ENCODE measurements around the gene RASA3.
A peak's percentile ranks its signal among the peaks of the same experiment; 100 is the strongest.
"Not testable (repeated sequence)": the region's sequence is repeated elsewhere in the genome, so short reads cannot be mapped to it uniquely, and the experiment has no call there.

Gene RASA3

GRCh38 chr13:113996081-113996911 is 136.1 kb downstream of the RASA3 start:
- no peak for DNase-seq (ENCODE audit: low spot score)
- H3K9me3 Mint-ChIP-seq = peaks cover 4% of the 10 kb centered on the region
- no peaks in the 10 kb centered on the region for H3K4me1 Mint-ChIP-seq (ENCODE audit: low read depth)
- peaks cover 31% of the 10 kb centered on the region for H3K36me3 Mint-ChIP-seq (ENCODE audit: low read depth)
- H3K27ac Mint-ChIP-seq = no peak overlapping the region
- H3K27me3 Mint-ChIP-seq (ENCODE audit: low read depth) = no peaks in the 10 kb centered on the region
- no peak overlapping the region for H3K4me3 Mint-ChIP-seq

DNA sequence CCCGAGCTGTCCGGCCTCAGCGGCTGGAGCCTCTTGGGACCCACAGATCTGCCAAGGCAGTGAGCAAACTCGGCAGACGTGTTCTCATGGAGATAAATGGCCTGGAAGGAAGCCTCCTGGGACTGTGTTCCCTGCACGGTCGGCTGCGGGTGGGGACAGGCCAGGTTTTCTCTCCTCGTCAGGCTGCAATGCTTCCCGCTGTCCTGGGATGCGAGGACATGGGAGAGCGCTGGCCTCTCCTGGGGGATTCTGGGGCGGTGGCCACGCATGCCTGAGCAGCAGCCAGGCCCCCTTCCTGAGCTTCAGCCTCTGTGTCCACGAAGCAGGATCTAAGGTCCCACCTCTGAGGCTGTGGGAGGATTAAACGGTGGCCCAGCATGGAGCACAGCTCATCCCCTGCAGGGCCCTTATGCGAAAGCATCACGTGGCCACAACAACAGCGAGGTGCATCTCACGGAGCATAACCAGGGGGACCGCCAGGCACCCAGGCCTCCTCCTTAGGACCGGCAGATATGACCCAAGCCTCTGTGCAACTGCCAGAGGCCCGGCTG is 137.3 kb downstream of the RASA3 start:
- DNase-seq (ENCODE audit: low spot score) = no peak
- Mint-ChIP-seq H3K36me3 (ENCODE audit: low read depth) (peaks cover 39% of the 10 kb centered on the region), H3K27ac (no peak overlapping the region), H3K4me3 (no peak overlapping the region), H3K9me3 (peaks cover 4% of the 10 kb centered on the region), H3K27me3 (ENCODE audit: low read depth) (no peaks in the 10 kb centered on the region), H3K4me1 (ENCODE audit: low read depth) (no peaks in the 10 kb centered on the region)

- H3K27ac Mint-ChIP-seq = no peak overlapping the region
- H3K4me1 Mint-ChIP-seq (ENCODE audit: low read depth) = no peaks in the 10 kb centered on the region
- H3K9me3 Mint-ChIP-seq = peaks cover 4% of the 10 kb centered on the region
- H3K4me3 Mint-ChIP-seq = no peak overlapping the region
- DNase-seq (ENCODE audit: low spot score) = no peak
- H3K36me3 Mint-ChIP-seq (ENCODE audit: low read depth) = peaks cover 46% of the 10 kb centered on the region
- no peaks in the 10 kb centered on the region for H3K27me3 Mint-ChIP-seq (ENCODE audit: low read depth)
Observed at GRCh38 chr13:113992276-113993005, 140.0 kb downstream of the RASA3 start.

- no peaks in the 10 kb centered on the region for H3K4me1 Mint-ChIP-seq (ENCODE audit: low read depth)
- no peak overlapping the region for H3K4me3 Mint-ChIP-seq
- no peak for DNase-seq (ENCODE audit: low spot score)
- H3K27ac Mint-ChIP-seq = no peak overlapping the region
- peaks cover 44% of the 10 kb centered on the region for H3K36me3 Mint-ChIP-seq (ENCODE audit: low read depth)
- peaks cover 4% of the 10 kb centered on the region for H3K9me3 Mint-ChIP-seq
- H3K27me3 Mint-ChIP-seq (ENCODE audit: low read depth) = no peaks in the 10 kb centered on the region
Observed at GRCh38 chr13:113991676-113992179, 140.7 kb downstream of the RASA3 start.

- Mint-ChIP-seq H3K27me3 (ENCODE audit: low read depth) (no peaks in the 10 kb centered on the region), H3K4me3 (no peak overlapping the region), H3K4me1 (ENCODE audit: low read depth) (no peaks in the 10 kb centered on the region), H3K36me3 (ENCODE audit: low read depth) (peaks cover 44% of the 10 kb centered on the region), H3K9me3 (peaks cover 4% of the 10 kb centered on the region), H3K27ac (no peak overlapping the region)
- no peak for DNase-seq (ENCODE audit: low spot score)
Observed at GRCh38 chr13:113991191-113991669, 141.2 kb downstream of the RASA3 start.

DNA sequence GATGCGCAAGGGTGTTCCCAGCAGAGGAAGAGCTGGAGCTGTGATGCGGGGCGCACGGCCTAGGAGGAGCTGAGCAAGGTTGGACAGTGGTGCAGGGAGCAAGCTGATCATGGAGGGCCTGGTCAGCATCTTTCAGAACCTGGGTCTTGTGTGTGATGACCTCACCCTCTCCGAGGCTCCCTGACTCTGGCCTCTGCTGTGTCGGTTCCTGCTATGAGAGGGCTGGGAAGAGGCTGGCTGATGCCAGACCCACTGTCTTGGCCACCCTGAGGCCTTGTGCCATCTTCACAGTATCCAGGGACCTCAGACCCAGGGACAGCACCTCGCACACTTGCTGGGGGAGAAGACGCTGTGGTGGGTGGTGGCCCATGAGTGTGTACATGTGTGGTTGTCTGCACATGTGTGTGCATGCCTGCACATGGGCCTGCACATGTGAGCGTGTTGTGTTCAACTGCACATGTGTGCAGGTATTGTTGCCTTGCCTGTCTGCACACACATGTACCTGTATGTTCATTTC is 142.0 kb downstream of the RASA3 start:
- DNase-seq (ENCODE audit: low spot score) = no peak
- H3K27ac Mint-ChIP-seq = no peak overlapping the region
- H3K9me3 Mint-ChIP-seq = peaks cover 4% of the 10 kb centered on the region
- H3K4me3 Mint-ChIP-seq = no peak overlapping the region
- no peaks in the 10 kb centered on the region for H3K27me3 Mint-ChIP-seq (ENCODE audit: low read depth)
- H3K4me1 Mint-ChIP-seq (ENCODE audit: low read depth) = no peaks in the 10 kb centered on the region
- peaks cover 44% of the 10 kb centered on the region for H3K36me3 Mint-ChIP-seq (ENCODE audit: low read depth)

DNA sequence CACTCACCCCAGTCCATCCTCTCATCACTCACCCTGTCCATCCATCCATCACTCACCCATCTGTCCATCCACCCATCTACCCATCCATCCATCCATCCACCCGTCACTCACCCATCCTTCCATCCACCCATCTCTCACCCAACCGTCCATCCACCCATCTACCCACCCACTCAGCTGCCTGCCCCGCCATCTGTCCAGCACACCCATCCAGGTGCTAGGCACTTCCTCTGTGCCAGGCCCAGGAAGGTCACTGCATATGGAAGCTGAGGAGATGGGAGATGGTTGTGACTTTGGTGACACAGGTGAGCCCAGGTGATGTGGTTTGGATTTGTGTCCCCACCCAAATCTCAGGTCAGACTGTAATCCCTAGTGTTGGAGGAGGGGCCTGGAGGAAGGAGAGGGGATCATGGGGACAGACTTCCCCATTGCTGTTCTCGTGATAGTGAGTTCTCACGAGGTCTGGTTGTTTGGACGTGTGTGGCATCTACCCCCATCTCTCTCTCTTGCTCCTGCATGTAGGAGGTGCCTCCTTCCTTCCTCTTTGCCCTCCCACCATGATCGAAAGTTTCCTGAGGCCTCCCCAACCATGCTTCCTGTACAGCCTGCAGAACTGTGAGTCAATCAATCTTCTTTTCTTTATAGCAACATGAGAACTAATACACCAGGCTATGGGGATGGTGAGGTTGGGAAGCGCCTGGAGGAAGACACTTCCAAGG is 142.7 kb downstream of the RASA3 start:
- Mint-ChIP-seq H3K27ac (no peak overlapping the region), H3K36me3 (ENCODE audit: low read depth) (peaks cover 44% of the 10 kb centered on the region), H3K9me3 (peaks cover 4% of the 10 kb centered on the region), H3K4me3 (no peak overlapping the region), H3K4me1 (ENCODE audit: low read depth) (no peaks in the 10 kb centered on the region), H3K27me3 (ENCODE audit: low read depth) (no peaks in the 10 kb centered on the region)
- no peak for DNase-seq (ENCODE audit: low spot score)

- H3K4me1 Mint-ChIP-seq (ENCODE audit: low read depth); H3K9me3 Mint-ChIP-seq; H3K4me3 Mint-ChIP-seq; DNase-seq (ENCODE audit: low spot score); H3K27ac Mint-ChIP-seq; H3K27me3 Mint-ChIP-seq (ENCODE audit: low read depth): not testable (repeated sequence)
- H3K36me3 Mint-ChIP-seq (ENCODE audit: low read depth) = peaks cover 45% of the 10 kb centered on the region
Observed at GRCh38 chr13:113988859-113989258, 143.6 kb downstream of the RASA3 start.

DNA sequence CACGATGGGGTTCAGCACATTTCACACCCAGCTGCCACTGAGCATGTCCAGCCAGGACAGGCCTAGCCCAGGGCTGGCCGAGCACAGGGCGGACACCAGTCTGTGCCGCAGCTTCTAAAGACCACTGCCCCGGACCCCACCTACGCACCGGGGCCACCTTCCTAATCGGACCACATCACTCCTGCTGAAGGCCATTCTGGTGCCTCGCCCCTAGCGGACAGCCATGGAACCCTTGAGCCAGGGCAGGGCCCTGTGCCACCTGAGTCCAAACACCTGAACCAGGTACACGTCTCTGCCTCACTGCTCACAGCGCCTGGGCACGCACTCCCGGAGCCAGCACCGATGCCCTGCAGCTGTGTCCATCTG is 150.1 kb downstream of the RASA3 start:
- H3K9me3 Mint-ChIP-seq = peaks cover 6% of the 10 kb centered on the region
- H3K36me3 Mint-ChIP-seq (ENCODE audit: low read depth) = peaks cover 45% of the 10 kb centered on the region
- peaks cover 2% of the 10 kb centered on the region for H3K4me1 Mint-ChIP-seq (ENCODE audit: low read depth)
- no peak overlapping the region for H3K4me3 Mint-ChIP-seq
- no peaks in the 10 kb centered on the region for H3K27me3 Mint-ChIP-seq (ENCODE audit: low read depth)
- no peak for DNase-seq (ENCODE audit: low spot score)
- H3K27ac Mint-ChIP-seq = no peak overlapping the region

DNA sequence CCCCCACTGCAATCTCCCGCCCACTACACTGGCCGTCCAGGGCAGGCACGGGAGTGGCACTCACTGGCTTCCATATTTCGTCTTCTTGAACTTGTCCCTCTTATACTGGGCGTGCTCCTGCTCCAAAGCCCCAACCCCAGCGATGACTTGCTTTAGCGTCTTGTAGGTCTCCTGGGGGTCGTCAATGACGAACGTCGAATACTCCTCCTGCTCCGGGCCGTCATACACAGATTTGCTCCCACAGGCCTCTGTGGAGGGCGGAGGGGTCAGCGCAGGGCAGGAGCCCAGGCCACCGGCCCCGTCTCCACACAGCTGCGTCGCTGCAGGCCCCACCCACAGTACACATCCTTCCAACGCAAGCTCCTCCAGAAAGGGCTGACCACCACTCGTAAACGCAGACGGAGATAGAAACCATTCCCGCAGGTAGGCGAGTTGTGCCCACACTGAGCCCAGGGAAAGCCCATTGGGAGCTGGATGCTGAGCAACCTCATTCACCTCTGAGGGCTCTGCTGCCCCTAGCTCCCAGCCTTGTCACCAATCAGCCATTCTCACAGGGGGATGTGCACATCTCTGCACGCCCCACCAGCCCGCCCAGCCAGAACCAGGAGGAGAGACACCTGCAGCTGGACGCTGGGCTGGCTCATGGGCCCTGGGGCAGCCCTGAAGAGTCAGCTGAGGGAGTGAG is 150.7 kb downstream of the RASA3 start:
- H3K9me3 Mint-ChIP-seq = peaks cover 6% of the 10 kb centered on the region
- peaks cover 2% of the 10 kb centered on the region for H3K4me1 Mint-ChIP-seq (ENCODE audit: low read depth)
- H3K36me3 Mint-ChIP-seq (ENCODE audit: low read depth) = peaks cover 47% of the 10 kb centered on the region
- H3K4me3 Mint-ChIP-seq = no peak overlapping the region
- no peak for DNase-seq (ENCODE audit: low spot score)
- H3K27me3 Mint-ChIP-seq (ENCODE audit: low read depth) = no peaks in the 10 kb centered on the region
- H3K27ac Mint-ChIP-seq = no peak overlapping the region

GRCh38 chr13:113981194-113981605 is 151.2 kb downstream of the RASA3 start:
- Mint-ChIP-seq H3K9me3 (peaks cover 6% of the 10 kb centered on the region), H3K4me3 (no peak overlapping the region), H3K27me3 (ENCODE audit: low read depth) (no peaks in the 10 kb centered on the region), H3K27ac (no peak overlapping the region), H3K36me3 (ENCODE audit: low read depth) (peaks cover 50% of the 10 kb centered on the region), H3K4me1 (ENCODE audit: low read depth) (peaks cover 2% of the 10 kb centered on the region)
- no peak for DNase-seq (ENCODE audit: low spot score)

- peaks cover 2% of the 10 kb centered on the region for H3K4me1 Mint-ChIP-seq (ENCODE audit: low read depth)
- H3K36me3 Mint-ChIP-seq (ENCODE audit: low read depth) = peaks cover 50% of the 10 kb centered on the region
- no peak overlapping the region for H3K4me3 Mint-ChIP-seq
- DNase-seq (ENCODE audit: low spot score) = no peak
- peaks cover 6% of the 10 kb centered on the region for H3K9me3 Mint-ChIP-seq
- H3K27me3 Mint-ChIP-seq (ENCODE audit: low read depth) = no peaks in the 10 kb centered on the region
- peak overlapping the region; percentile 6 for H3K27ac Mint-ChIP-seq
Observed at GRCh38 chr13:113980489-113981064, 151.8 kb downstream of the RASA3 start.

Measured in T-helper 2 cell treated with Interferon-gamma antibody and Interleukin-4, amounts not matched to agents 5 μg/mL and 100 μg/mL, for 36 hours (primary cell).